Stimulated activated CD4-positive, alpha-beta T cell treated with anti-CD3 and anti-CD28 coated beads, TNF-alpha, amount 100 ng/mL, for 24 hours (primary cell): ENCODE results near the gene MRPL9.
A peak's percentile ranks its signal among the peaks of the same experiment; 100 is the strongest.

ENCODE experiments used
- DNase-seq, 3 experiments: peaks; one replicate each; pipeline ENCODE4 v3.0.0-alpha.2; 2020; ENCODE audit warnings: low read depth in 3 of 3

The MRPL9 gene

GRCh38 chr1:151711044-151711800, 52.1 kb downstream of the MRPL9 start:
- DNase-seq = no peak

DNA sequence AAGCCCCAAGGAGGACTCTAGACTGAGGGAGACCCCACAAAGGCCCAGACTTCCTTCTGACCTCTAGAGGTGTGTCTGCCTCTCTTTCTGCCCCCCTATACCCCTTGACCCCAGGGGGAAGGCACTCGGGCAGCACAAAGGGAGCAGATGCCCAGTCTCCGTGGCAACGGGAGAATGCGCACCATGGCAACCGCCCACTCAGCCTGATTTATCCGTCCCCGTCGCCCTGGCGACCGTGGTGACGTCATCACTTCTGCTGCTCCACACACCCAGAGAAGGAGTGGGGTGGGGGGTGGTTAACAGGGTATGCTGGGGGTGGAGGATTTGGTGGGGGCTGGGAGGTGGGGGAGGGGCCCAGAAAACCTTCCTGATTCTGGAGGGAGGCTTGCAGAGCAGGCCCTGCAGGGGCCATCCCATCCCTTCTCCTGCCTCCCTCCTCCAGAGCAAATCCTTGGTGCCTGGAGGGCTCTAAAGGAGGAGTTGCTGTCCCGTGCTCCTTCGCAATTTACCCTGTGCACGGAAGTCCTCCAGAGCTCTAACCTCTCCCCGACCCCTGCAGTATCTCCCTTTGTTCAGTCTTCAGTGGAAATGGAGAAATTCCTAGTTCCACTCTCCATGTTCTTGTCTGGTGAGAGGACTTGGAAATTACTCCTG, 53.0 kb downstream of the MRPL9 start:
- peak in 1 of 3 experiments; percentile 54 for DNase-seq
